H1 (cell line): ENCODE measurements around the gene ZNF367. TPM values are rescaled to one million over a fixed set of nuclear protein-coding genes. Genes with fewer than 3 reads are reported as not detected.
A peak's percentile ranks its signal among the peaks of the same experiment; 100 is the strongest.

Experiments
- CTCF ChIA-PET: fragments of 300-600 bp; sonication (Branson Sonifier 250); formaldehyde crosslinking; loops from one replicate; lab custom pipeline; 2021; ENCODE audit not compliant: partially characterized antibody; lab: Charles Lee
- POLR2A ChIA-PET: fragments of 300-600 bp; sonication (Branson Sonifier 250); formaldehyde crosslinking; loops from one replicate; lab custom pipeline; 2021; ENCODE audit warnings: inconsistent platforms; ENCODE audit not compliant: partially characterized antibody; lab: Charles Lee
- DNase-seq, 2 experiments: peaks; one replicate each; pipeline versions ENCODE4 v3.0.0 to v3.0.0-alpha.2; 2010 to 2022; ENCODE audit warnings: low spot score in 2 of 2, low read depth in 1 of 2, mixed read lengths in 1 of 2
- FAIRE-seq: peaks from 2 replicates; lab custom pipeline; 2011; peaks lifted over from hg19 to GRCh38; lab: Jason Lieb, UNC
- H2AFZ ChIP-seq: 2 replicates; pipeline ENCODE4 v1.8.1; 2012; ENCODE audit warnings: low read length, inconsistent platforms
- H2AK5ac ChIP-seq: 2 replicates; pipeline ENCODE4 v1.6.1; 2013; ENCODE audit warnings: low read depth, low read length
- H2BK120ac ChIP-seq: replicated peaks from 2 replicates; pipeline ENCODE3; 2013; ENCODE audit warnings: low read depth, low read length, inconsistent platforms
- H2BK12ac ChIP-seq: 2 replicates; pipeline ENCODE4 v1.6.1; 2013; ENCODE audit warnings: low read depth, low read length
- H2BK15ac ChIP-seq: 2 replicates; pipeline ENCODE4 v1.6.1; 2013; ENCODE audit warnings: low read length
- H2BK20ac ChIP-seq: 2 replicates; pipeline ENCODE4 v1.6.1; 2013; ENCODE audit warnings: low read length
- H2BK5ac ChIP-seq: 2 replicates; pipeline ENCODE4 v1.6.1; 2013; ENCODE audit warnings: low read depth, low read length
- H3K14ac ChIP-seq: 2 replicates; pipeline ENCODE4 v1.6.1; 2013; ENCODE audit warnings: inconsistent platforms; ENCODE audit not compliant: insufficient read length
- H3K18ac ChIP-seq: 2 replicates; pipeline ENCODE4 v1.6.1; 2013; ENCODE audit warnings: low read length; ENCODE audit errors: extremely low read depth
- H3K23ac ChIP-seq: 2 replicates; pipeline ENCODE4 v1.6.1; 2013; ENCODE audit warnings: inconsistent platforms; ENCODE audit not compliant: insufficient read length
- H3K23me2 ChIP-seq: 2 replicates; pipeline ENCODE4 v1.6.1; 2013; ENCODE audit warnings: low read depth, low read length
- H3K27ac ChIP-seq: 2 replicates; pipeline ENCODE4 v1.6.1; 2011; ENCODE audit warnings: low read depth, low read length, inconsistent platforms
- H3K27me3 ChIP-seq, 4 experiments: replicated peaks in 1 of 4; 1 replicate in 1 of 4; 2 replicates in 3 of 4; pipeline versions ENCODE4 v1.6.1 to v1.8.1; 2011 to 2013; ENCODE audit warnings: low read length in 3 of 4, mild to moderate bottlenecking in 3 of 4, inconsistent platforms in 2 of 4, mixed read lengths in 2 of 4, moderate library complexity in 1 of 4; ENCODE audit not compliant: control insufficient read depth in 3 of 4, insufficient read depth in 3 of 4; ENCODE audit errors: extremely low read depth in 1 of 4
- H3K36me3 ChIP-seq, 4 experiments: 2 replicates each; pipeline versions ENCODE4 v1.6.1 to v1.8.1; 2011 to 2013; ENCODE audit warnings: mild to moderate bottlenecking in 4 of 4, low read length in 3 of 4, moderate library complexity in 2 of 4, control low read depth in 1 of 4, inconsistent platforms in 1 of 4; ENCODE audit not compliant: insufficient read depth in 4 of 4, control insufficient read depth in 2 of 4
- H3K4ac ChIP-seq: replicated peaks from 2 replicates; pipeline ENCODE3; 2013; ENCODE audit warnings: low read length, low read depth, mixed read lengths, inconsistent platforms; ENCODE audit not compliant: insufficient read length
- H3K4me1 ChIP-seq, 4 experiments: replicated peaks in 1 of 4; 1 replicate in 1 of 4; 2 replicates in 3 of 4; pipeline versions ENCODE4 v1.6.1 to v1.8.1; 2011 to 2013; ENCODE audit warnings: low read length in 3 of 4, inconsistent platforms in 2 of 4, mixed read lengths in 1 of 4; ENCODE audit not compliant: insufficient read depth in 4 of 4, control insufficient read depth in 3 of 4
- H3K4me2 ChIP-seq, 2 experiments: 2 replicates each; pipeline versions ENCODE4 v1.6.1 to v1.8.1; 2011 to 2013; ENCODE audit warnings: low read depth in 2 of 2, low read length in 2 of 2, control low read depth in 1 of 2, inconsistent platforms in 1 of 2, mild to moderate bottlenecking in 1 of 2; ENCODE audit not compliant: insufficient read depth in 1 of 2
- H3K4me3 ChIP-seq, 4 experiments: fragments of 200-600, 300-600 bp in 1 of 4; sonication (generic), shearing (Covaris generic), sonication (Bioruptor Twin) in 1 of 4; 2 replicates each; pipeline versions ENCODE4 v1.5.1 to v1.8.1; 2011 to 2016; ENCODE audit warnings: low read length in 4 of 4, low read depth in 3 of 4, control low read depth in 2 of 4, inconsistent platforms in 2 of 4, mild to moderate bottlenecking in 2 of 4, mixed read lengths in 1 of 4, moderate library complexity in 1 of 4; ENCODE audit not compliant: insufficient read depth in 2 of 4; ENCODE audit errors: extremely low read depth in 1 of 4
- H3K56ac ChIP-seq: replicated peaks from 2 replicates; pipeline ENCODE3; 2013; ENCODE audit warnings: low read depth, mild to moderate bottlenecking, mixed read lengths, low read length, inconsistent platforms; ENCODE audit not compliant: insufficient read length
- H3K79me1 ChIP-seq: 2 replicates; pipeline ENCODE4 v1.6.1; 2013; ENCODE audit warnings: low read depth, low read length, control low read depth
- H3K79me2 ChIP-seq, 2 experiments: 2 replicates each; pipeline versions ENCODE4 v1.6.1 to v1.8.1; 2012 to 2013; ENCODE audit warnings: low read length in 2 of 2, mild to moderate bottlenecking in 2 of 2, inconsistent platforms in 1 of 2; ENCODE audit not compliant: insufficient read depth in 2 of 2, control insufficient read depth in 1 of 2
- H3K9ac ChIP-seq, 4 experiments: replicated peaks in 1 of 4; 1 replicate in 1 of 4; 2 replicates in 3 of 4; pipeline versions ENCODE4 v1.6.1 to v1.8.1; 2011 to 2013; ENCODE audit warnings: low read depth in 3 of 4, low read length in 3 of 4, control low read depth in 2 of 4, mild to moderate bottlenecking in 2 of 4, moderate library complexity in 2 of 4, inconsistent platforms in 1 of 4; ENCODE audit errors: extremely low read depth in 1 of 4
- H3K9me3 ChIP-seq, 2 experiments: 2 replicates each; pipeline versions ENCODE4 v1.6.1 to v1.8.1; 2012 to 2013; ENCODE audit warnings: mild to moderate bottlenecking in 2 of 2, moderate library complexity in 2 of 2, control low read depth in 1 of 2, inconsistent platforms in 1 of 2, low read depth in 1 of 2, low read length in 1 of 2, mixed read lengths in 1 of 2; ENCODE audit not compliant: insufficient read depth in 2 of 2
- H4K20me1 ChIP-seq, 2 experiments: replicated peaks in 1 of 2; 2 replicates each; pipeline versions ENCODE3 to v1.8.1; 2011 to 2013; ENCODE audit warnings: inconsistent platforms in 2 of 2, low read length in 2 of 2, mild to moderate bottlenecking in 1 of 2; ENCODE audit not compliant: insufficient read depth in 2 of 2, control insufficient read depth in 1 of 2
- H4K5ac ChIP-seq: 2 replicates; pipeline ENCODE4 v1.6.1; 2013; ENCODE audit warnings: low read length, low read depth, mixed read lengths, inconsistent platforms; ENCODE audit not compliant: insufficient read length
- H4K8ac ChIP-seq: 2 replicates; pipeline ENCODE4 v1.8.0; 2013; ENCODE audit warnings: mild to moderate bottlenecking, moderate library complexity, low read length, inconsistent platforms; ENCODE audit not compliant: insufficient read depth; ENCODE audit errors: extremely low read depth
- H4K91ac ChIP-seq: replicated peaks from 2 replicates; pipeline ENCODE3; 2013; ENCODE audit warnings: low read length, mixed read lengths, inconsistent platforms; ENCODE audit not compliant: insufficient read length
- CHD2 ChIP-seq: IDR thresholded peaks from 2 replicates; pipeline ENCODE4 v1.6.1; 2012; ENCODE audit warnings: low read length, improper control_type of control experiment
- HDAC2 ChIP-seq, 2 experiments: fragments of 300-600 bp in 1 of 2; sonication (generic) in 1 of 2; IDR thresholded peaks; 2 replicates each; pipeline ENCODE4 v1.6.1; 2011 to 2012; ENCODE audit warnings: low read depth in 2 of 2, low read length in 2 of 2, mild to moderate bottlenecking in 2 of 2, moderate library complexity in 2 of 2, borderline replicate concordance in 1 of 2, inconsistent platforms in 1 of 2
- JUND ChIP-seq: IDR thresholded peaks from 2 replicates; pipeline ENCODE4 v1.6.1; 2011; ENCODE audit warnings: mild to moderate bottlenecking, improper control_type of control experiment, low read length
- MAFK ChIP-seq: IDR thresholded peaks from 2 replicates; pipeline ENCODE4 v1.6.1; 2012; ENCODE audit warnings: low read depth, mild to moderate bottlenecking, improper control_type of control experiment, low read length
- TBP ChIP-seq: IDR thresholded peaks from 2 replicates; pipeline ENCODE4 v1.6.1; 2011; ENCODE audit warnings: low read depth, low read length, improper control_type of control experiment
- WGBS, 2 experiments: shearing (Covaris generic) in 1 of 2; methylation state at CpG; one replicate each; pipeline versions ENCODE4 v1.1.6 to v1.1.7; 2013 to 2015; ENCODE audit warnings: low lambda C conversion rate in 2 of 2, mixed read lengths in 2 of 2, inconsistent platforms in 1 of 2, low coverage in 1 of 2, missing lambda C conversion rate in 1 of 2; ENCODE audit not compliant: insufficient replicate concordance in 2 of 2, insufficient coverage in 1 of 2, insufficient read length in 1 of 2; ENCODE audit errors: extremely low coverage in 1 of 2, missing lambda C conversion rate in 1 of 2; 5-methylcytosine and 5-hydroxymethylcytosine counted together
- polyA plus RNA-seq, 7 experiments: library from polyadenylated mRNA; depleted of rRNA in 3 of 7; stranded (reverse) in 5 of 7; unstranded in 2 of 7; fragments of >200 nt in 5 of 7; fragments of 200-250 nt in 2 of 7; gene quantifications; 1 replicate in 5 of 7; 2 replicates in 1 of 7; 4 replicates in 1 of 7; pipeline versions ENCODE4 v1.2.1 to v1.2.3, GENCODE V29; 2011 to 2013; ENCODE audit warnings: missing spikeins in 2 of 7, mixed read lengths in 2 of 7
- total RNA-seq: library from RNA; stranded (reverse); fragmentation: NEBNext Ultra II Directional; extraction: Animal tissue kit (Norgen Biotek cat#: 25700); gene quantifications from 2 replicates; pipeline ENCODE4 v1.2.1, GENCODE V29; 2021
- TF ChIP-seq, protein P1 (sequence below): IDR thresholded peaks from 2 replicates; pipeline ENCODE4 v1.6.1; 2011; ENCODE audit warnings: low read length, improper control_type of control experiment
- TF ChIP-seq, protein P2 (sequence below): IDR thresholded peaks from 2 replicates; pipeline ENCODE4 v1.6.1; 2012; ENCODE audit warnings: inconsistent platforms

The ZNF367 gene
- total and polyA plus RNA-seq, 2 of the 8 experiments (the other 6 are each of a cell fraction or from before 2014, with no cell fraction given) = 2.2 to 8.2 TPM

DNA sequence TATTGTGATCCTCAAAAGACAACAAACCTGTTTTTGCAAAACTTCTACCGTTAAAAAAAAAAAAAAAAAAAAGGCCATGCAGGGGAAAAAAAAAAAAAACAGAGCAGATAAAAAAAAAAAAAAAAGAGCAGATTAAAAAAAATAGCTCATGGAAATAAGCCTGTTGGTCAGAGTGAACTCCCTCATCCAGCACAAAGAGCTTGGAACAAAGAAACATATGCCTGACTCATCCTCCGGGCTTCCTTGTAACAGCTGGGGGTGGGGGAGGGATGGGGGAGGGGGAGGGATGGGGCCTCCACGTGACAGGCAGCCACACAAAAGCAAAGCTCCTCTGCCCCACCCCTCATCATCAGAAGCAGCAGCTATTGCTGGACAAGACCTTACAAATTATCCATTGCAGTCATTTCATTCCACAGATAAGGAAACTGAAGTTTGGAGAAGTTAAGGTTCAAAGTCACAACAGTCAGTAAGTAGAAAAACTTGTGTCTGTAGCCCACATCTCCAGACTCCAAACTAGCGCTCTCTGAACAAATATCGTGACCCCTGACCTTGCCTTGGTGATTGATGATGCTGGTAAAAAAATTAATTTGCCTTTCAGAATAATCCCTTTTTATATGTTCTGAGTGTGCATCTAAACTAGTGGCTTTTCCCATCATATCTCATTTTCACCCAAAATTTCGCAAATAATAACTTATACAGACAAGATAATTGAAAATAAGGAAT, 73.6 kb downstream of the ZNF367 start:
- TF ChIP-seq HDAC2 (IDR thresholded peaks at IDR 0.05; ENCODE audit: borderline replicate concordance in 1 of 2, low read depth in 2 of 2, low read length in 2 of 2) (no peak), CHD2 (no peak), JUND (peak; percentile 72), MAFK (peak; percentile 40; the same call in 1 of the 2 replicates), TBP (0 out of 2 replicates have a peak, but pooled peaks have one; percentile 9)
- TF ChIP-seq, protein P1, sequence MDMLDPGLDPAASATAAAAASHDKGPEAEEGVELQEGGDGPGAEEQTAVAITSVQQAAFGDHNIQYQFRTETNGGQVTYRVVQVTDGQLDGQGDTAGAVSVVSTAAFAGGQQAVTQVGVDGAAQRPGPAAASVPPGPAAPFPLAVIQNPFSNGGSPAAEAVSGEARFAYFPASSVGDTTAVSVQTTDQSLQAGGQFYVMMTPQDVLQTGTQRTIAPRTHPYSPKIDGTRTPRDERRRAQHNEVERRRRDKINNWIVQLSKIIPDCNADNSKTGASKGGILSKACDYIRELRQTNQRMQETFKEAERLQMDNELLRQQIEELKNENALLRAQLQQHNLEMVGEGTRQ = peak; percentile 60; the same call in 1 of the 2 replicates
- TF ChIP-seq, protein P2, sequence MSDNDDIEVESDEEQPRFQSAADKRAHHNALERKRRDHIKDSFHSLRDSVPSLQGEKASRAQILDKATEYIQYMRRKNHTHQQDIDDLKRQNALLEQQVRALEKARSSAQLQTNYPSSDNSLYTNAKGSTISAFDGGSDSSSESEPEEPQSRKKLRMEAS = peak; percentile 30
- Histone ChIP-seq H3K4ac (no peak overlapping the region), H3K27me3 (no peaks in the 10 kb centered on the region), H2BK15ac (no peak overlapping the region), H3K23me2 (no peaks in the 10 kb centered on the region), H3K36me3 (no peaks in the 10 kb centered on the region), H3K18ac (no peak overlapping the region; the same call in 1 of the 2 replicates), H4K20me1 (no peaks in the 10 kb centered on the region), H3K4me2 (peak overlapping the region; percentile 11; a peak in 1 of 4 replicates), H3K4me3 (no peak overlapping the region; a peak in 1 of 8 replicates), H2BK5ac (no peak overlapping the region), H3K4me1 (peaks cover 0 to 33% (median 17%) of the 10 kb centered on the region in 4 experiments; a peak in 6 of 7 replicates), H3K9ac (no peak overlapping the region), H4K91ac (no peak overlapping the region), H3K56ac (no peak overlapping the region), H2BK120ac (no peak overlapping the region), H3K79me1 (no peaks in the 10 kb centered on the region), H3K9me3 (peaks cover 0 to 4% of the 10 kb centered on the region in 2 experiments; a peak in 3 of 4 replicates), H2AFZ (0 out of 2 replicates have a peak overlapping the region, but pooled peaks have one; percentile 16), H3K14ac (no peak overlapping the region), H2BK20ac (peak overlapping the region; percentile 2; the same call in 1 of the 2 replicates), H2AK5ac (no peak overlapping the region), H4K8ac (no peak overlapping the region), H3K23ac (no peak overlapping the region), H3K27ac (0 out of 2 replicates have a peak overlapping the region, but pooled peaks have one; percentile 41), H3K79me2 (no peaks in the 10 kb centered on the region), H4K5ac (peak overlapping the region; percentile 41), H2BK12ac (no peak overlapping the region)
- POLR2A ChIA-PET = interaction anchor here (0.6 to 1.2 kb wide), 3 partner anchors 57 to 97 kb away, joined by 3 to 5 read pairs (median 3); no protein-coding TSS in a partner anchor
- WGBS, 2 experiments = 65% methylated on average over 4 of the region's 6 CpGs; no CpG with 5 or more reads in 1 of the 2 experiments
- DNase-seq = no peak
- no peak for FAIRE-seq
- CTCF ChIA-PET = interaction anchor here (0.9 to 2.9 kb wide), 3 partner anchors 17 to 71 kb away, joined by 4 to 21 read pairs (median 5); no protein-coding TSS in a partner anchor
